HG02571 (cell line): Measurements from ENCODE around the gene TRAPPC5.
"Not testable (repeated sequence)": the region's sequence is repeated elsewhere in the genome, so short reads cannot be mapped to it uniquely, and the experiment has no call there.

Experiments used
- ATAC-seq: cut with Tn5 transposase; IDR thresholded peaks from one replicate; pipeline ENCODE4 v1.9.1; 2021; ENCODE audit warnings: mild to moderate bottlenecking, moderate library complexity; ENCODE audit not compliant: unreplicated experiment

The TRAPPC5 gene

DNA sequence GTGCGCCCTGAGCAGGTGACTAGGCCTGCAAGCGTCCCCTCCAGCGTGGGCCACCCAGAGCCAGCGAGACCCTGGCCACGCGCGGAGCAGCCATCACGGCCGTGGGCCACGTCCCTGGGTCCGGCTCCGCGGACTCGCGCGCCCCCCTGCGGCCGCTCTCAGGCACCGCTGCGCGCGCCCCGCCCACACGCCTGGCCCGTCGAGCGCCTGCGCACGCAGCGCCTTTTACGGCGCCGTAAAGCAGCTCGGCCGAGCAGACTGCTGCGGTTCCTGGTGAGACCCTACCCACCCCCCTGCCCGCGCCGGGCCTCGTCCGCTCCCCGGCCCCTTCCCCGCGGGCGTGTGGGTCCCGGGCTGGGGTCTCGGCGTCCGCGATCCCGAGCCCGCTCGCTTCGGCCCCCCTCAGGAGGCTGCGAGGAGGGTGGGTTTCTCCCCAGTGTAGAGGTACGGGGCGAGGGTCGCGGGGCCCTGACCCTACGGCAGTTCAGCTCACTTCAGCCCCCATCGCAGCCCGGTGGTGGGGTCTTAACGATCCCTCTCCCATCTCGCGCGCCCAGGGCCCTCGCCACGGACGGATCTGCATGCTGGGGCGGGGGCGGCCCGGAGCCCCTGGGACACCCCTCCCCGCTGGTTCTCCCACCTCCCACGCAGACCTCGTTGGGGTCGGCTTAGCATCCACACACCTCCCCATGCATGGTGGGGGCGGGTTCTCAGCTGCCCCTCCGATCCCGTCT lies at the start of gene TRAPPC5:
Gene TRAPPC5 (plus strand): TSS at position 228 of the 734 bp plus-strand sequence. CDS start 1,421 bp downstream, outside the sequence.
- peak; percentile 47 for ATAC-seq

DNA sequence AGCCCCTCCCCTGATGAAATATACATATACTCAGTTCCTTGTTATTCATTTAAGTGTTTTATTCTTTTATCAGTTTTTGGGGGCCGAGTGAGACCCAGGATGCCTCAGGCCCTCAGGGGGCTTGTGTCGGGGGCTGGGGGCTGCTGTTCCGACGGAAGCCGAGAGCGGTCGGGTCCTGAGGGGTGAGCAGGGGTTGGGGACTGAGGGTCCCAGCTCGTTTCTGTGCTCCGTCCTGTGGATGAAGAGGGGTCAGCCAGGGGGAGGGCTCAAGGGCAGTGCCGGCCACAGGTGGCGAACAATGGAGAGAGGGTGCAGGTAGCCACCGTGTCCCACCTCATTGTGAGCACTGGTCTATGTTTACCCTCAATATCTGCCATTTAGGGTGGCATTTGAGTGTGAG lies 49.1 kb upstream of the TRAPPC5 start:
- no peak for ATAC-seq

- no peak for ATAC-seq
Observed at GRCh38 chr19:7632340-7633203, 48.1 kb upstream of the TRAPPC5 start.

GRCh38 chr19:7633698-7634097 lies 46.9 kb upstream of the TRAPPC5 start, which contains the start of gene PCP2:
TSS of gene PCP2 (minus strand) at chr19:7633719. CDS start at chr19:7633457, 262 bp downstream.
- ATAC-seq: no peak

DNA sequence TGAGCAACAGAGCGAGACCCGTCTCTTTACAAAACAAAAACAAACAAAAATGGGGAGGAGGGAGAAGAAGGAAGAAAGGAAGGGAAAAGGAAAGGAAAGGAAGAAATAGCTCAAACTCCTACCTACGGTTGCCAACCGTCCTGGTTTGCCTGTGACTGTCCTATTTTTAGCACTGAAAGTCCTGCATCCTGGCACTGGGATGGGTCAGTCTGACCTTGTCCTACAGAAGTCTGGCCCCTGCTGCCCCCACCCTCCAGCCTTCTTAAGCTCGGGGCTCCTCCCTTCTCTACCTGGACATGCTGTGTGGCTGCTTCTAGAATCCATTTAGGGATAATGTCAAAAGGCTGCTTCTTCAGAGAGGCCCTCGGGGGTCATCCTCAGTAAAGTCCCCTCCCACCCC lies 45.0 kb upstream of the TRAPPC5 start:
- no peak for ATAC-seq

- ATAC-seq: no peak
Observed at GRCh38 chr19:7636317-7636690, 44.3 kb upstream of the TRAPPC5 start.

GRCh38 chr19:7636691-7637373 lies 43.8 kb upstream of the TRAPPC5 start, which contains the start of gene STXBP2:
TSS of gene STXBP2 (plus strand) at chr19:7637110. CDS start at chr19:7637150, 40 bp downstream.
- peak; percentile 58 for ATAC-seq

GRCh38 chr19:7637374-7638256 lies 43.0 kb upstream of the TRAPPC5 start:
- no peak for ATAC-seq

DNA sequence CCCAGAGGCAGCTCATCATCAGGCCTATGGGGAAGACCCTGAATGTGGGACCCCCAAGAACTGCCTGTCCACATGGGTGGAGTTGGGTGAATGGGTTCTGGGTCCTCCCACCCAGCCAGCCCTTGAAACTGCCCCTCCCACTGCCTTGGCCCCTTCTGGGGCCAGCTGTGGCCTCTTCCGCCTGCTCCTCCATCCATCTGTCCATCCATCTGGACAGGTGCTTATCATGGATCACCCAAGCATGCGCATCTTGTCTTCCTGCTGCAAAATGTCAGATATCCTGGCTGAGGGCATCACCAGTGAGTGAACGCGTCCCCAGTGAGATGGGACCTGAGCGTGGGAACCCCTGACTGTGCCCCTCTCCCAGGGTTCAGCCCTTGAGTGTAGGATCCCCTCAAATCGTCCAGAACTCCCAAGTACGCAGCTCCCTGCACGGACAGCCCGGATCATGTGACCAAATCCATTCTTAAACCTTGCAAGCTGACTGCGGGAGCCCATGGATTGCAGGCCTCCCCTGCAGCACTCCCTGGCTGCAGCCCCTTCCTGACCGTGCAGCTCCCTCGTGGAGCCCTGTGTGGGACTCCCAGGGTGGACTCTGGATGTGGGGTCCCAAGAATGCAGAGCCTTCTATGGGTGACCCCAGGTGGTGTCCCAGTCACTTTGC lies 41.7 kb upstream of the TRAPPC5 start:
- no peak for ATAC-seq

DNA sequence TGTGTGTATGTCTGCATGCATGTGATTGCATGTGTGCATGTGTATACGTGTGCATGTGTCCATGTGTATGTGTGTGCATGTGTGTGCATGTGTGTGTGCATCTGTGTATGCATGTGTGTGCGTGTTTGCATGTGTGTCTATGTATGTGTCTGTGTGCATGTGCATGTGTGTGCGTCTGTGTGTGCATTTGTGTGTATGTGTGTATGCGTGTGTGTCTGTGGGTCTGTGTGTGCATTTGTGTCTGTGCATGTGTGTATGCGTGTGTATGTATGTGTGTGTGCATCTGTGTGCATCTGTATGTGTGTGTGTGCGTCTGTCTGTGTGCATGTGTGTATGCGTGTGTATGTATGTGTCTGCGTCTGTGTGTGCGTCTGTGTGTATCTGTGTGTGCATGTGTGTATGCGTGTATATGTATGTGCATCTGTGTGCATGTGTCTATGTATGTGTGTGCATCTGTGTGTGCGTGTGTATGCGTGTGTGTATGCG lies 40.7 kb upstream of the TRAPPC5 start:
- no peak for ATAC-seq

GRCh38 chr19:7640803-7641202 lies 39.8 kb upstream of the TRAPPC5 start:
- no peak for ATAC-seq

DNA sequence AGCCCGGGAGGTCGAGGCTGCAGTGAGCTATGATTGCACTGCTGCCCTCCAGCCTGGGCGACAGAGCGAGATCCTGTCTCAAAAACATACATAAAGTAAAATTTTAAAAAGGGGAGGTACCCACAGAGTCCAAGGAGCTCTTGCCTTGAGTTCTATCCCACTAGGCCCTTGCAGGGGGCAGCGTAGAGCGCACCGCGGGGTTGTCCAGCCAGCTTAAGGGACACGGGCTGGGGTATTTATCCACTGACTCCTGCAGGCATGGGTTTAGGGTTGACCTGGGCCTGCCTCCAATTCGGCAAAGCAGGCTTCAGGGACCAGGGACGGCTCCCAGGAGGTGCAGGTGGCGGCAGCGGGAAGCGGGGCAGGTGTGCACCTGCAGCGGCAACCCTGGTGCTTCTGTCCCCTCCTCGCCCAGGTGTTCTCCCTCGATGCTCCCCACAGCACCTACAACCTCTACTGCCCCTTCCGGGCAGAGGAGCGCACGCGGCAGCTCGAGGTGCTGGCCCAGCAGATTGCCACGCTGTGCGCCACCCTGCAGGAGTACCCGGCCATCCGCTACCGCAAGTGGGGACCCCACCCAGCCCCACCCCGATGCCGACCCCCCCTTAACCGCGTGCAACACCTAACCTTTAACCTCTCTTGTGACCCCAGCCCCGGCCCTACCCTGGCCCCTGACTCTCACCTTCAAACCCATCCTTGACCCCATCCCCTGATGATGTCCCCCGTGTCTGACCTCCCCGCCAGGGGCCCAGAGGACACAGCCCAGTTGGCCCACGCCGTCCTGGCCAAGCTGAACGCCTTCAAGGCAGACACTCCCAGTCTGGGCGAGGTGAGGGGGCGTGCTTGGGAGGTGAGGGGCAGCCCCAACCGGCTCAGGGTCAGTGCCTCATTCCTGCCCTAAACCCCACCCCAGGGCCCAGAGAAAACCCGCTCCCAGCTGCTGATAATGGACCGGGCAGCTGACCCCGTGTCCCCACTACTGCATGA lies 39.0 kb upstream of the TRAPPC5 start:
- ATAC-seq: no peak

DNA sequence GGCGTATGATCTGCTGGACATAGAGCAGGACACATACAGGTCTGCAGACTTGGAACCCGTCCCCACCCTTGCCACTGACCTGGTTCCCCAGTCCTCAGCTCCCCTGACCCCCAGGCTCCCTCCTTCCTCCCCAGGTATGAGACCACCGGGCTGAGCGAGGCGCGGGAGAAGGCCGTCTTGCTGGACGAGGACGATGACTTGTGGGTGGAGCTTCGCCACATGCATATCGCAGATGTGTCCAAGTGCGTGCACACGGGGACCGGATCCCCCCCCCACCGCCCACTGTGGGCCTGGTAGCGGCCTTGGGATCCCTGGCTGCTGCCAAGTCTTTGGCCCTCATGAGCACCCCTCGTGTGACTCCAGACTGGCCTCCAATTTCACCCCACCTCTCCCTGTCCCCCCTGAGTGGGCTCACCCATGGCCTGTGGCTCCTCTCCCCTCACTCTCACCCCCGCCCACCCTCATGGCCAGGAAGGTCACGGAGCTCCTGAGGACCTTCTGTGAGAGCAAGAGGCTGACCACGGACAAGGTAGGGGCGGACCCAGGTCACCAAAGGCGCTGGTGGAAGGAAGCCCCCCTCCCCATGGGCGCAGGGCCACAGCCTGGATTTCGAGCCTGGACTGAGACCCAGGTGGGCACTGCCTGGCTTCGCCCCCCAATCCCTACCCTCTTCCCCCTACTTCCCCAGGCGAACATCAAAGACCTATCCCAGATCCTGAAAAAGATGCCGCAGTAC lies 38.2 kb upstream of the TRAPPC5 start:
- ATAC-seq: no peak

- no peak for ATAC-seq
Observed at GRCh38 chr19:7643031-7643415, 37.6 kb upstream of the TRAPPC5 start.

DNA sequence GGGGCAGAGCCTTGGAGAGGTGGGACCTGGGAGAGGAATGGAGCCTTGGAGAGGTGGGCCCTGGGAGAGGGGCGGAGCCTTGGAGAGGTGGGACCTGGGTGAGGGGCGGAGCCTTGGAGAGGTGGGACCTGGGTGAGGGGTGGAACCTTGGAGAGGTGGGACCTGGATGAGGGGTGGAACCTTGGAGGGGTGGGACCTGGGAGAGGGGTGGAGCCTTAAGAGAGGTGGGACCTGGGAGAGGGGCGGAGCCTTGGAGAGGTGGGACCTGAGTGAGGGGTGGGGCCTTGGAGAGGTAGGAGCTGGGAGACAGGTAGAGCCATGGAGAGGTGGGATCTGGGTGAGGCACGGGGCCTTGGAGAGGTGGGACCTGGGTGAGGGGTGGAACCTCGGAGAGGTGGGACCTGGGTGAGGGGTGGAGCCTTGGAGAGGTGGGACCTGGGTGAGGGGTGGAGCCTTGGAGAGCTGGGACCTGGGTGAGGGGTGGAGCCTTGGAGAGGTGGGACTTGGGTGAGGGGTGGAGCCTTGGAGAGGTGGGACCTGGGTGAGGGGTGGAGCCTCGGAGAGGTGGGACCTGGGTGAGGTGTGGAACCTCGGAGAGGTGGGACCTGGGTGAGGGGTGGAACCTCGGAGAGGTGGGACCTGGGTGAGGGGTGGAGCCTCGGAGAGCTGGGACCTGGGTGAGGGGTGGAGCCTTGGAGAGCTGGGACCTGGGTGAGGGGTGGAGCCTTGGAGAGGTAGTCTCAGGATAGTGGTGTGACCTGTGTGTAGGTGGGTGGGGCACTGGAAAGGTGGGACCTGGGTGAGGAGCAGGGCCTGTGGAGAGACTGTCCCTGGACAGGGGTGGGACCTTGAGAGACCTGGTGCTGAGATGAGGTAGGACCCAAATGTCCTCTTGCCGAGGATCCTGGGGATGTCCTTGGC lies 36.7 kb upstream of the TRAPPC5 start:
- not testable (repeated sequence) for ATAC-seq

DNA sequence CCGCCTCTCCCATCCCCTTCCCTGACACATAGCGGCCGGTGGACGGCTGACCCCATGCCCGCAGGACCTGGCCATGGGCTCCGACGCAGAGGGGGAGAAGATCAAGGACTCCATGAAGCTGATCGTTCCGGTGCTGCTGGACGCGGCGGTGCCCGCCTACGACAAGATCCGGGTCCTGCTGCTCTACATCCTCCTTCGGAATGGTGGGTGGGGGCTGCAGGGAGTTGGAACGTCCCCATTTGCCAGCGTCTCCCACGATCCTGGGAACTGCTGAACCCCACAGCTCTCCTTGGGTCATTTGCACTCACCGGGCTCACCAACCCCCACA lies 36.1 kb upstream of the TRAPPC5 start:
- ATAC-seq: no peak

GRCh38 chr19:7645163-7645562 lies 35.5 kb upstream of the TRAPPC5 start:
- no peak for ATAC-seq
